ENCODE results near the gene MKI67.
"Not testable (repeated sequence)": the region's sequence is repeated elsewhere in the genome, so short reads cannot be mapped to it uniquely, and the experiment has no call there.

The MKI67 gene

GRCh38 chr10:128103229-128103714 lies 23.0 kb downstream of the MKI67 start:
- DNase-seq: no peak

DNA sequence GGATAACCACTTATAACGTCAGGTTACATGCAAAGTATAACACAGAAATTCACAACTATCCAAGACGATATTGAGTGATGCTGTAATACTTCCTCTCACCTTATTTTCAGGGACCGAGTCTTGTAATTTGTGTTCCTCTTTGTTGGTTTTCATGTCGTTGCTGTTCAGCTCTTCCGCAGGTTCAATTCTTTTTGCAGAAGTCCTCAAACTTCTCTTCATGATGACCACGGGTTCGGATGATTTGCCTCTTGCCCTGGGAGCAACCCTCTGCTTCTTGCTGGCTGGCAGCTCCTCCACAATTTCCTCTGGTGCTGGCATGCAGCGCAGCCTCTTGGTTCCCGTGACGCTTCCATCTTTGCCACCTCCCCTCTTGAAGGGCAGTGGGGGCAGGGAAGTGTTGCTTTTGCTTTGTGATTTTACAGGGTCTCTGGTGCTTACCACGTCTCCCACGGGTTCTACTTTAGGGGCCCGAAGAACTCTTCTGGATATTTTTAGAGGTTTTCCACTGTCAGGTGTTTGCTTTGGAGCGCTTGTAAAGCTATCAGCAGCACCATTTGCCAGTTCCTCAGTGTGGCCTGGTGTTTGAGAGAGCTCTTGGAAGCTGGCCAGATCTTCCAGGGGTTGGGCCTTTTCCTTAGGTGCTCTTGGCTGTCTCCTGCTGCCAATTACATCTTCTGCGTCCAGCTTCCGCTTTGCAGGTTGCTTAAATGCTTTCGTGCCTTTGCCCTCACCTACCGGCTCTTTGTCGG lies 23.6 kb downstream of the MKI67 start:
- no peak for DNase-seq

GRCh38 chr10:128101901-128102300 lies 24.3 kb downstream of the MKI67 start:
- DNase-seq: no peak

DNA sequence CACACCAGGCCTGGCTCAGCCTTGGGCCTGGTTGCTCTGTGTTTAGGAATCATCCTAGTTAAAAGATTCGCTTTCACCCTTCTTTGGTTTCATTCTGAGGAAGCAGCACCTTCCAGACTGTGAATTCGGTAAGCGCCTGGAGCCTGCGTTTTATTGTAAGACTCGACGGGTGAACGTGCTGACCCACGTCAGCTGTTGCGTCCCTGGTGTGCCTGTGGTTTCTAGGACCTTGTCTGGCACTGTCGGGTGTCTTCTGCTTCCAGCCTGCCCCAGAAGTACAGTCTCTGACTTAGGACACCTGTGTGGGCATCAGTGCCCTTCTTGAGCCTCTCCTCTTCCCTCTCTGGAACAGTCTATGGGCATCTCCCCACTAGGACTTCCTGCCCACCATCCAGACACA lies 26.3 kb downstream of the MKI67 start:
- DNase-seq: no peak

DNA sequence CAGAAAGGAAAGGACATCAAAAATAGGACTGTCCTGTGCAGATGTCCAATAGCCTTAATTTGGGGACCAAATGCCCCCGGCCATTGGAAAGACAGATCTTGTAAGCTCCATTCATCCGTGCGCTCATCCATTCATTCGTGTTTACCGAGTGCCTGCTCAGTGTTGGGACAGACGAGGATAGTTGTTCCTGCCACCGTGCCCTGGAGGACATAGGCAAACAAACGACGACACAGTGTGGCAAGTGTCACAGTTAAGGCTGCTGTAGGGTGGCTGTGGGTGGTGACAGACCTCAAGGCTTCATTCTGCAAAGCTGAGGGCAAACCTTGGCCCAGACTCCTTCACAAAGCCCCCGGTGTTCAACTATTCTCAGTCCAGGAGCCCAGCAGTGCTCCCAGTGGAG lies 27.6 kb downstream of the MKI67 start:
- DNase-seq: no peak

- DNase-seq: no peak
These were observed 28.4 kb downstream of the MKI67 start for GRCh38 chr10:128097783-128098182.

GRCh38 chr10:128096486-128097199 lies 29.6 kb downstream of the MKI67 start:
- DNase-seq: no peak

DNA sequence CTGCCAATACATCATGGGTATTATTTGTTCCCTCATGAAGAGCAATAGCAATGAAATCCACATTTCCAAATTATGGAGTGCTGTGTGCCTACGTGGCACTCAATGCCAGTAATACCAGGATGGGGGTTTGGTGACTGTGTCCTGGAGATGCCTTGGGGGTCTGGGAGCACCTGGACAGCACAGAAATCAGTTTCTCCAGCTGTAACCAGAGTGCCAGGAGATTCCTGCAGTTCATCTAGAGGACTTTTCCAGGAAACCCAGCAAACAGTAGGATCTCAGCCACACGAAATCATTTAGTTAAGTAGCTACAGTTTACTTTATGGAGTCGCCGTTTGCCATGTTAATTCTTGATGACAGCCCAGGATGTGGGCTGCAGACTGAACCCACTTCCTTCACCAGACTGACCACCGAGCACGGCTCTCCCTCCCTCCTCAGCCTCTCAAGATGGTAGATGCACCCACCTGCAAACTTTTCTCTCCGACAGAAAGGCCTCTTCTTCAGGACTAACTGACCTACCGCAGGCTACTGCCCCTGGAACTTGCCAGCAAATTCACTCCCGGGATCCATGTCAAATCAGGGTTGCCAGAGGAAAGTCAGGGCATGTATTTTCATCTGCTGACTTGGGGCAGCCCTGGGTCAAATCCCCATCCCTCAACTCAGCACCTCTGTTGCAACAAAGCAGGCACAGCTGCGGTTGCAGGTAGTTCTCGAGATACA lies 30.3 kb downstream of the MKI67 start:
- no peak for DNase-seq

- peak; percentile 34 for DNase-seq
These were observed 31.0 kb downstream of the MKI67 start for GRCh38 chr10:128095027-128095752.

DNA sequence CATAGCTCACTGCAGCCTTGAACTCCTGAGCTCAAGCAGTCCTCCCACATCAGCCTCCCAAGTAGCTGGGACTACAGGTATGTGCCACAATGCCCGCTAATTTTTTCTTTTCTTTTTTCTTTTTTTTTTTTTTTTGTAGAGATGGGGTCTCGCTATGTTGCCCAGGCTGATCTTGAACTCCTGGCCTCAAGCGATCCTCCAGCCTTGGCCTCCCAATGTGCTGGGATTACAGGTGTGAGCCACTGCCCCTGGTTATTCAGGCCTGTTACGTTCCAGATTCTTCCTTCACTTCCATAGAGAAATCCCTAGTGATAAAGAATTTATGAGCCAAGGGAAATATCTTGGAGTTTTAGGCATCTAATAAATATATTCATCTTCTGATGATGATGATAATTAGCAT lies 31.6 kb downstream of the MKI67 start:
- not testable (repeated sequence) for DNase-seq

DNA sequence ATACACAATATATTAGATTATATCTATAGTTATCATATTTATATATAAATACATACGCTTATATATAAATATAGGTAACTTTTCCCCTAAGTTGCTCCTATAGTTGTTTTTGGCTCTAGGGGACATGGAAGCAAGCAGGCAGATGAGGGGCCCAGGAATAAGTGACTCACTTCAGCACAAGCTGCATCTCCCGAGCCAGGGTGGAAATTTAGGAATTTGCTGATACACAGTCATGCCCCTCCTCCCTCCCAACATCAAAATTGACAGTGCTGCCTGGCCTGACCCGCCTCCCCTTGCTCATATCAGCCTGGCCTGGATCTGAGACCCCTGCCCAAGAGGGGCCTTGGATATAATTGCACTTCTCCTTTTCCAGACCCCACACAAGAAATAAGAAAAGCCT lies 33.8 kb downstream of the MKI67 start:
- no peak for DNase-seq

DNA sequence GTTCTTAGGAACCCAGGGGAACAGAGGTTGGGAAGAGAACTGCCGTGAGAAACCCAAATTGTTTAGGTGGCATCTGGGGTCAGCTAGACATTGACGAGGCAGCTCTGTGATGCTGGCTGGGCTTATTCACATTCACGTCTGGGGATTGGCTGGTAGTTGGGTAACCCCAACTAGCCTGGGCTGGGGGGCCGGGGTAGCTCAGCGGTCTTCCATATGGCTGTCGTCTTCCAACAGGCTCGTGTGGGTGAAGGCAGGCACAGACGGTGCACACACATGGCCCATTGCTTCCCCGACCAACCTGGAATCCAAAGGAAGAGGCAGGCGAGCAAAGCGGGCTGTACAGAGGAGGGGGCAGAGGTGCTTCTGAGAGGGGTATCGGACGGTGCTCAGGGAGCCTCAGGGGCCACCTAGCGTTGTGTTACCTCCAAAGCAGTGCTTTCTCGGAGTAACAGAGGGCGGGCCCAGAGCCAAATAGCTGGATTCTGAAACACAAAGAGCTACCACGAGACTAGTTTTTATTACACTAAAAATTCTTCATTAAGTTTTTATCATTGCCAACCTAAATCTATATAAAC lies 34.5 kb downstream of the MKI67 start:
- DNase-seq: no peak

GRCh38 chr10:128087884-128088709 lies 38.1 kb downstream of the MKI67 start:
- DNase-seq: no peak

DNA sequence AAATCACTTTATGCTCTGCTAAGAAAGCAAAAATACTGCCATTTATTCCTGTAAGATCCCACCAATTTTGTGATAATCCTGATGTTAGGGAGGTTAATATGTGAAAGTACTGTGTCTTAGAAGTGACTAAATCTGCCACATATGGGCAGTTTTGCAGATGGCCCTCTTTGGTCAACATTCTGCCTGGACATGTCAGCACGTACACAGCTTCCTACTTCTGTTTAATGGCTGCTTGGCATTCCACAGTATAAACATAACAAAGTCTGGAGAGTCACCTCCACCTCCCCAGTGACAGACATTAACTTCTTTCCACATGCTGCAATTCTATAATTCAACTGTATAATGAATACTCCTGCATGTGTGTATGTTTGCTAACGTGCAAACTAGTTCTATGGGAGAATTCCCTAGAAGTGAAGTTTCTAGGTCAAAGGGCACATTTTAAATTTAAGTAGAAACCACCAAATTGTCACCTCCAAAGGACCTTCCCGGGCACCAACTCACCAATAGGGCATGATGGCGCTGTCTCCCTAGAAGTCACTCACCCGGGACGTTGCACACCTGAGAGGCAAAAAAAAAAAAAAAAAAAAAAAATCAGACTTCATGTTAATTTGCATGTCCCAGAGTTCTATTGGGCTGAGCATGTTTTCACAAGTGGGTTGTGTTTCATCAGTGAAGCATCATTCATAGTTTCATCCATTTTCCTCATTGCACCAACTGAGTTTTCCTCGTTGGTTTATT lies 38.9 kb downstream of the MKI67 start:
- no peak for DNase-seq

DNA sequence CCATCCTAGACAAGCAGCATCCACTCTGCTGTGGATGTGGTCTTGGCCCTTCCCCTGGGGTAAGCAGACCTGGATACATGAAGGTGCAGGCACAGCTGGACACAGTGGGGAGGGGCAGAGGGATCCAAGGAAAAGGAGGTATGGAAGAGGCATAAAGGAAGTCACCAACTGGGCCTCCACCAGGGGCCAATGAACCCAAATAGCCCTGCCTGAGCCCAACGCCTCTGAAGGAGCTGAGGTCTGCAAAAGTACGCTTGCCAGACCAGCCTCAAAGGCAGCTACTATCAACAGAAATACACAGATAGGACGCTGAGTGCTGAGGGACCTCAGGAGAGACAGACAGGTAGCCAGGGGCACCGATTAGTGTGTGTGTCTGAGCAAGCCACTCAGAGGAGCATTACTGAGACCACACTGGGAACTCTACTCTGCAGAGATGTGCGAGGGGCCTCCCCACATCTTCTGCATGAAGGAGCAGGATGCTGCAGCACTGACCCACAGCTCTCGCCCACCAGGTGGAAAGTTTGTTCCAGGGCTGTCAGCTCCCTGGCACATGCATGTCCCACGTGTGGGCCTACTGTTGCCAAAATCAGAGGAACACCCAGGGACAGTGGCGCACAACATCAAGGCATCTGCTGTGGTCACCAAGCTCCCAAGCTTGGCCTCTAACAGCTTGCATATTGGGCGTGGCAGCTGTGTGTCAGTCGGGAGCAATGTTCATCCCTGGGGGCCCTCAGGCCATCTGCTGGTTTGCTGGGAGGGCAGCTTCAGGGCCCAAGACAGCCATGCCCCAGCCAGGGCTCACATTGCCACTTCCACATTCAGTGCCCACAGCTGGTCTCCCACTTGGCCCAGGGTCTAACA lies 40.0 kb downstream of the MKI67 start:
- no peak for DNase-seq

GRCh38 chr10:128084991-128085390 lies 41.2 kb downstream of the MKI67 start:
- no peak for DNase-seq

DNA sequence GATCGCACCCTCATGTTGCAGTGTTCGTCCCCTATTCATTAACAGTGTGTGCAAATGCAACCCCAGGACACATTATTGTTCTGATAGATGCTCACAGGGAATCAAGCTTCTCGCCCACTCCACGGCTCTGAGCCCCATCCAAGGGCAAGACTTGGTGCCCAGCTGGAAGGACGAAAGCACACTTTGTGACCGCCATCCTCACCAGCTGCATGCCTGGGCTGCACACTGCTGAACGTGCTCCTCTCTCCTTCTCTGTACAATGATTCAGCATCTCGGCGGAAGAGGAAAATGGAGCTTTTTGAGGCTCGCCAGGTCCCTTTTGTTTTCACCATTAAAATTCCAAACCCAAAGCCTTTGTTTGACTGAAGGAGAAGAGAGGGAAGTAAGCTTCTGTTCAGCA lies 41.9 kb downstream of the MKI67 start:
- DNase-seq: no peak

- no peak for DNase-seq
These were observed 42.9 kb downstream of the MKI67 start for GRCh38 chr10:128083191-128083895.

DNA sequence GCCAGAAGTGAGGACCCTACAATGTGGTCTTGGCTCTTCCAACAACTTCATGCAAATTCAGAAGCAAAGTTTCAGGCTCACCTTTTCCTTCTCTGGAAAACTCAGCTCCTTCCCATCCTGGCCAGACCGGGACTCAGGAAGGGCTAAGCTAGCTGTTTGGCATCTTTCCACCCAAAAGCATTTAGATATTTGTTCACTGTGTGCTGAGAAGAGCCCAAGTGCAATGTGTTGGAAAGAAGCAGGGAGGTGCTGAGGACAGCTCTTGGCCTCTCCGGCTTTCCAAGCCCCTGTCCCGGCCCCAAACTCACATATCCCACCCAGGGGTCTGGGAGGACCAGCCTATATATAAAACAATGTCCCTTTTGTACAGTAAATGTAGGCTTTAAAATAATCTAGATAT lies 44.5 kb downstream of the MKI67 start:
- no peak for DNase-seq
